ENCODE data around the gene MFAP2.

- TF ChIP-seq CTCF (IDR thresholded peaks at IDR 0.05) (no peak), POLR2A (IDR thresholded peaks at IDR 0.05) (no peak)
These were observed 719 bp downstream of the MFAP2 start for GRCh38 chr1:16979475-16980327.
